ENCODE data around the gene FNIP2.

FNIP2 gene

GRCh38 chr4:158929939-158930638 lies 161.3 kb downstream of the FNIP2 start:
- no peak for TF ChIP-seq CTCF (IDR thresholded peaks at IDR 0.05)
- Histone ChIP-seq H3K4me2 (ENCODE audit: low read length) (no peak overlapping the region), H3K4me1 (no peaks in the 10 kb centered on the region), H3K9me3 (ENCODE audit: control insufficient read depth, low read length) (no peaks in the 10 kb centered on the region), H3K36me3 (ENCODE audit: control insufficient read depth, insufficient read depth, low read length) (no peaks in the 10 kb centered on the region), H3K9ac (no peak overlapping the region), H3K27me3 (ENCODE audit: control insufficient read depth, insufficient read depth, low read length) (no peaks in the 10 kb centered on the region), H2AFZ (no peak overlapping the region), H3K4me3 (ENCODE audit: low read depth, low read length) (no peak overlapping the region), H3K27ac (no peak overlapping the region), H3K79me2 (no peaks in the 10 kb centered on the region)

DNA sequence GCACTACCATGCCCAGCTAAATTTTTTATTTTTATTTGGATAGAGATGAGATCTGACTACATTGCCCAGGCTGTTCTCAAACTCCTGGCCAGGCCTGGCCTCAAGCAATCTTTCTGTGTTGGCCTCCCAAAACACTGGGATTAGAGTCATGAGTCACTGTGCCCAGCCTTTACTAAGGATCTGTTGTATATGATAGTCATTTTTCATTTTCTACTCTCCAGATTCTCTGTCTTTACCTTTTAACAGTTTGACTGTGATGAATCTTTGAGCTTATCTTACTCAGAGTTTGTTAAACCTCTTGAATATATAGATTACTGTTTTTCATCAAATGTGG lies 161.8 kb downstream of the FNIP2 start:
- Histone ChIP-seq H3K4me3 (ENCODE audit: low read depth, low read length) (no peak overlapping the region), H3K27me3 (ENCODE audit: control insufficient read depth, insufficient read depth, low read length) (no peaks in the 10 kb centered on the region), H3K36me3 (ENCODE audit: control insufficient read depth, insufficient read depth, low read length) (no peaks in the 10 kb centered on the region), H3K4me1 (no peaks in the 10 kb centered on the region), H3K27ac (no peak overlapping the region), H3K9me3 (ENCODE audit: control insufficient read depth, low read length) (no peaks in the 10 kb centered on the region), H3K4me2 (ENCODE audit: low read length) (no peak overlapping the region), H3K9ac (no peak overlapping the region), H2AFZ (no peak overlapping the region), H3K79me2 (no peaks in the 10 kb centered on the region)
- TF ChIP-seq CTCF (IDR thresholded peaks at IDR 0.05): no peak

DNA sequence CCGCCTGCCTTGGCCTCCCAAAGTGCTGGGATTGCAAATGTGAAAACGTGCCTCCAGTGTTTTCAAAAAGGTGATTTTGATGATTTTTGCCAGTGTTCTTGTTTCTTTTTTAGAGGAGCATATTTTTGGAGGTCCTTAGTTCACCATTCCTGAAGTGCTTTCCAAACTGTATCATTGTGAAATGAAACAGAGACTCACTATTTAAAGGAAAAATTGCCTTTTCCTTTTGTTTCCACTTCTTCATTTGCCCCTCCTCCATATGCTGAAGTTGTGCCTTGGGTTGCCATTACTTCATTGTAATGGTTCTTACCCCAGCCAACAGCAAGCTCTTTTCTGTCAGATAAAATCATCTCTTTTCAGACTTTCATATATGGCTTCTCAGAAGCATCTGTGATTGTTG lies 164.4 kb downstream of the FNIP2 start:
- no peak overlapping the region for H3K4me3 ChIP-seq (ENCODE audit: low read depth, low read length)
- no peaks in the 10 kb centered on the region for H3K27me3 ChIP-seq (ENCODE audit: control insufficient read depth, insufficient read depth, low read length)
- no peak for TF ChIP-seq CTCF (IDR thresholded peaks at IDR 0.05)

GRCh38 chr4:158934996-158935669 lies 166.3 kb downstream of the FNIP2 start:
- H3K9ac ChIP-seq: no peak overlapping the region
- no peak overlapping the region for H3K4me2 ChIP-seq (ENCODE audit: low read length)
- H3K9me3 ChIP-seq (ENCODE audit: control insufficient read depth, low read length): no peaks in the 10 kb centered on the region
- no peaks in the 10 kb centered on the region for H3K4me1 ChIP-seq
- H3K36me3 ChIP-seq (ENCODE audit: control insufficient read depth, insufficient read depth, low read length): no peaks in the 10 kb centered on the region
- TF ChIP-seq CTCF (IDR thresholded peaks at IDR 0.05): no peak
- no peak overlapping the region for H3K27ac ChIP-seq
- H3K79me2 ChIP-seq: no peaks in the 10 kb centered on the region
- no peaks in the 10 kb centered on the region for H3K27me3 ChIP-seq (ENCODE audit: control insufficient read depth, insufficient read depth, low read length)
- H2AFZ ChIP-seq: no peak overlapping the region
- no peak overlapping the region for H3K4me3 ChIP-seq (ENCODE audit: low read depth, low read length)

More for the DNA sequence above, 164.4 kb downstream of the FNIP2 start:
- Histone ChIP-seq H3K36me3 (ENCODE audit: control insufficient read depth, insufficient read depth, low read length) (no peaks in the 10 kb centered on the region), H3K4me2 (ENCODE audit: low read length) (no peak overlapping the region), H3K79me2 (no peaks in the 10 kb centered on the region), H3K9me3 (ENCODE audit: control insufficient read depth, low read length) (no peaks in the 10 kb centered on the region), H3K9ac (no peak overlapping the region), H2AFZ (no peak overlapping the region), H3K4me1 (no peaks in the 10 kb centered on the region), H3K27ac (no peak overlapping the region)

- no peak overlapping the region for H3K27ac ChIP-seq
- H3K9ac ChIP-seq: no peak overlapping the region
- no peak overlapping the region for H3K4me2 ChIP-seq (ENCODE audit: low read length)
- H3K4me3 ChIP-seq (ENCODE audit: low read depth, low read length): no peak overlapping the region
- H3K27me3 ChIP-seq (ENCODE audit: control insufficient read depth, insufficient read depth, low read length): no peaks in the 10 kb centered on the region
- no peak overlapping the region for H2AFZ ChIP-seq
- no peaks in the 10 kb centered on the region for H3K36me3 ChIP-seq (ENCODE audit: control insufficient read depth, insufficient read depth, low read length)
- H3K9me3 ChIP-seq (ENCODE audit: control insufficient read depth, low read length): no peaks in the 10 kb centered on the region
- H3K4me1 ChIP-seq: no peaks in the 10 kb centered on the region
- no peaks in the 10 kb centered on the region for H3K79me2 ChIP-seq
- TF ChIP-seq CTCF (IDR thresholded peaks at IDR 0.05): no peak
Observed at GRCh38 chr4:158936238-158936637, 167.4 kb downstream of the FNIP2 start.

Measured in parathyroid adenoma (tissue), 2 donors.